HPDE6-E6E7 (cell line): ENCODE results near the gene KRT8.

Experiments
- DNase-seq: peaks from one replicate; pipeline ENCODE4 v3.0.0; 2011; ENCODE audit warnings: missing footprints; ENCODE audit errors: extremely low spot score

Gene KRT8

DNA sequence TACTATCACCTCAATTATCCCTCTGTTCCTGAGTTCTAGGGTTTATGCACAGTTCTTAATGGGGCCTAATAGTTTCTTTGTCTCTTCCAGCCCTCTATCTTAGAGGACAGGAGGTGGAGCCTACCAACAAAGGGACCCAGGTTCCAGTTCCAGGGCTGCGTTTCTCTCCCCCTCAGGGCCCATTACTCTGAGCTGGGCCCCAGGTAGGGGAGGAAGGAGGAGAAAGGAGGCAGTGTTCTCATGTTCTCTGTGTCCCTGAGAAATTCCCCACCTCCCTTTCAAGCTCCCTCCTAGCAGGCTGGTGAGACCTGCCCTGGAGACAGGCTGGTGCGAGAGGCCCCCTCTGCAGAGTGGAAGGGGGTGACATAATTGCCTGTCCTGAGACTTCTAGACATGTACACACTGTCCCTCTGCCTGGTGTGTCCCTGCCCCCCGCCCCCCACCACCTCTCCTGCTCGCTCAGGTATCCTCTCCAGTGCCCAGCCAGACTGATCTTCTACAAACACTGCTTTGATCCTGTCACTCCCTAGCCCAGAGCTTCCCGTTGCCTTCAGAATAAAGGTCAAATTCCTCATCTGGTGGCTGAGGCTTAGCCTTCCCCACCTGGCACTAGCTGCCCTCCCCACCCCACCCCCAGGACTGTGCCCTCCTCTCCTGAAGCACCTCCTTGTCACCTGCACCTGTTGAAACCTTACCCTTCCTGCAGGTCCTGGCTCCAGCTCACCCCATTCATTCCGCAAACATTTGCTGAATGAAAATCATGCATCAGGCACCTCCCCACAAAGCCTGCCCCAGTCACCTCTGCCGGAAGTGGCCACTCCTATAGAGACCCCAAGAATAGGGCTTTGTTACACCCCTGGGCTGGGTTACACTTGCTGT lies 21.1 kb upstream of the KRT8 start:
- DNase-seq: peak; percentile 37

DNA sequence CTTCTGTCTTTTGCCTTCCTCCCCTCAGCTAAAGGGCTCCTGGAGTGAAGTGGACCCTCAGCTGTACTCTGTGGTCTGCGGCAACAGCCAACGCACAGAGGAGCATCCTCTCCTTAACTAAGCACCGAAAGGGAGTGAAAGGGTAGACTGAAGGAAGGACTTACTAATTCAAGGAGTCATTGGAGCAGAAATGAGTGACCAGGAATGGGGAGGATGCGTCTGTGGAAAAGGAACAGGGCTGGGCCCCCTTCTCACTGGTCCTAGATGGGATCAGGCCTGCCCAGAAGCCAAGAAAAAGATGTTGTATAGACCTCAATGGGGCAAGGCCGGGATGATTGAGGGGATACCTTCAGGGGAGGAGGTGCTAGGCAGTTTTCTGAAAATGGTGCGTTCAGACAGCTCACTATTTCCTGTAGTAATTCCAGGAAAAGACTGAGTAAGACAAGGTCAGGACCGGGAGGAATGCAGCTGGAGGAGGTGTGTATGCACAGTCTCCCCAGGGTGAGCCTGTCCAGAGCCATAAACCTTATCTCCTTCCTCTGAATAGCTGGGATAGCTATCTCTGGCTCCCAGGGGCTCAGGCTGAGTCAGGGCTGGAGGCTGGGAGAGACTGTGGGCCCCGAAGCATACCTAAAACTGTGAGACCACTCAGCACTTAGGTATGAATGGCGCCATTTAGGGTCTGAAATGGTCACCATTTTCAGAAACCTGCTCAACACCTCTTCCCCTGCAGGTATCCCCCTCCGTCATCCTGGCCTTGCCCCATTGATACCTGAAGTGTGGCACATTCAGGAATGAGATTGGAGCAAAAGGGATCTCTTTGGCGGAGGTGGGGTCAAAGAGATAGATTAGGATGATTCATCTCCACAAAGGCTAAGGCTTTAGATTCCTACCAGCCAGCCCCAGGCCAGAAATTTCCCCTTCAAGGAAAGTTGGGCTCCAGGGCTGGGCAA lies 20.2 kb upstream of the KRT8 start:
- DNase-seq: peak; percentile 56

DNA sequence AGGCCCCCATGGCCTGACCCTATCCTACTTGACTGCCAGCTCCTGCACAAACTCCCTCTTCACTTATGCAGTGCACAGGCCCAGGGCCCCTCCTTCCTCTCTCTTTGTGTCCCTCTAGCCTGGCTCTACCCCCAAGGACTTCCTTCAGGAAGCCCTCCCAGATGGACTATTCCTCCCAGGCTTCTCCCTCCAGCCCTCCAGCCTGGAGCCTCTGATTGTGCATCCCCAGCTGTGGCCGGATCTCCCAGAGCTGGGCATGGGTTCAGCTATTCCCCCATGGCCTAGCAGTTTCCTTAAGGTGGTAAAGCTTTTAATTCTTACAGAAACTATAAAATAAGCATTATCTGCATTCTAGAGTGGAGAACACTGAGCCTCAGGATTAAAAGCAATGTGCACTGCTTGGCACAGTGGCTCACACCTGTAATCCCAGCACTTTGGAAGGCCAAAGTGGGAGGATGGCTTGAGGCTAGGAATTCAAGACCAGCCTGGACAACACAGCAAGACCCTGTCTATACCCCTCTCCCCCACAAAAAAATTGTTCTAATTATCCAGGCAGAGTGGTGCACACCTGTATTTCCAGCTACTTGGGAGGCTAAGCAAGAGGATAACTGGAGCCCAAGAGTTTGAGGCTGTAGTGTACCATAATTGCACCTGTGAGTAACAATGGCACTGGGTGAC lies 16.8 kb upstream of the KRT8 start:
- DNase-seq: no peak

DNA sequence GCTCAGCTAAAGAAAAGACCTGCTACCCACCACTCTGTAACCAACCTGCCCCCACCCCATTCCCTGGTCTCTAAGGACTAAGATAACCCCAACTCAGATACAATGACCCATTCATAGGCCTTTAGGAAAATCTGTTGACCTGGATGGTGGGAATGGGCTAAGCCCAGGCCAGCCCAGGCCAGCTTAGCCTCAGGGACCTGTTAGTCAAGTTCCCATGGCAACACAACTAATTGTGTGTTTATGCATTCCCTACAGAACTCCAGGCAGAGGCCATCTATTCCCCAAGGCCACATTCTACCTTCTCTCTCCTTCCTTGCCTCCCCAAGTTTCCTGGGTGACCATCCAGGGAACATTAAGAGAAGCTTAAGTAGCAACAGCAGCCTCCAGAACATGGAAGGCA lies 16.1 kb upstream of the KRT8 start:
- DNase-seq: no peak

DNA sequence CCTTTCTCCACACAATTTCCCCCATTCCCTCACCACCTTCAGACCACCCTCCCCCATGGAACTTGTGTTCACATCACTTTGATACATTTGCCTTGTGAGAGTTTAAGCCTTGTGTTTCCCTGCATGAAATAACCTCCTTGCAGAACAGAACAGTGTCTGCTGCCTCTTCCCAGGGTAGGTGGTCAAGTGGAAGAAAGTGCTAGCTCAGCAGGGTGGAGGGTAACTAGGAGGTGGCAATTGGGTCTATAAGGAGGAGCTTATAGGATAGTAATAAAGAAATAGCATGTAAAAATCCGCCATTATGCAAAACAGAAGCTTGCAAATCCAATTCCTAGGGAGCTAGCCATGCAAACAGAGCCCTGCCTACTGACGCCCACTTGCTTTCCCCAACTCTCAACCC lies 13.9 kb upstream of the KRT8 start:
- DNase-seq: no peak

DNA sequence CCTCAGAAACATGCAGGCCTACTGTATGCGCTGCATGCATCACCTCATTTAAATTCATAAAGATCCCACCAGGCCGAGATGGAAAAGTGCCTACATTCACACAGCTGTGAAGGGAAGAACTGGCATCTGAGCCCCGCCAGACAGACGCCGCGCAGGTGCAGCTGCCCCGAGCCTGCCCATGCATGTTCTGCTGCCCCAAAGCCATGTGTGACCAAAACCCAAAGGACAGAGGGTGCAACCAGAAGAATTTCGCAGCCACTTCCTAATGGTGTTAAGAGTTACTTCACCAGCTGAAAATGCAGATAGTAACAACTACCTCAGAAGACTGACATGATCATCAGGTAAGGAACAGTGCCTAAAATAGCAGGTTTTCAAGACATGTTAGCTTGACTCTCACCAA lies 13.5 kb upstream of the KRT8 start:
- no peak for DNase-seq

DNA sequence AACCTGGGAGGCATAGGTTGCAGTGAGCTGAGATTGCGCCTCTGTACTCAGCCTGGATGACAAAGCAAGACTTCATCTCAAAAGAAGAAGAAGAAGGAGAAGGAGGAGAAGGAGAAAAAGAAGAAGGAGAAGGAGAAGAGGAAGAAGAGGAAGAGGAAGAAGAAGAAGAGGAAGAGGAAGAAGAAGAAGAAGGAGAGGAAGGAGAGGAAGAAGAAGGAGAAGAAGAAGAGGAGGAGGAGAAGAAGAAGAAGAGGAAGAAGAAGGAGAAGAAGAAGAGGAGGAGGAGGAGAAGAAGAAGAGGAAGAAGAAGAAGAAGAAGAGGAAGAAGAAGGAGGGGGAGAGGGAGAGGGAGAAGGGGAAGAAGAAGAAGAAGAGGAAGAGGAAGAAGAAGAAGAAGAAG lies 12.9 kb upstream of the KRT8 start:
- DNase-seq: no peak

DNA sequence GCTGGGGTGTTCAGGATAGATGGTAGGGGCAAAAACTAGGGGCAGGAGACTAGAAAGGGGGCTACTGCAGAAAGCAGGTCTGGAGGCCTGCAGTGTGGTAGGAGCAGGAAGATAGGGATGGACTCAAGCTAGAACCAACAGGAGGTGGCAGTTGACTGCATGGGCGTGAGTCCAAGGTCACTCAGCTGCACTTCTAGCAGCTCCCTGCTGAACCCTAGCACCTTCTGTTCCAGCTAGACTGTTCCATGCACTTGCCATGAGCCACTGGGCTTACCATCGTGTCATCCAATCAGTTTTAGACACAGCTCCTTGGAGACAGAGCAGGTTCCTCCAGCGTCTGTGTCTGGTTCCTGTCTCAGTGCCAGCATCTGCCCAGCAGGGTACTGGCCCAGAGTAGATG lies 11.3 kb upstream of the KRT8 start:
- no peak for DNase-seq

DNA sequence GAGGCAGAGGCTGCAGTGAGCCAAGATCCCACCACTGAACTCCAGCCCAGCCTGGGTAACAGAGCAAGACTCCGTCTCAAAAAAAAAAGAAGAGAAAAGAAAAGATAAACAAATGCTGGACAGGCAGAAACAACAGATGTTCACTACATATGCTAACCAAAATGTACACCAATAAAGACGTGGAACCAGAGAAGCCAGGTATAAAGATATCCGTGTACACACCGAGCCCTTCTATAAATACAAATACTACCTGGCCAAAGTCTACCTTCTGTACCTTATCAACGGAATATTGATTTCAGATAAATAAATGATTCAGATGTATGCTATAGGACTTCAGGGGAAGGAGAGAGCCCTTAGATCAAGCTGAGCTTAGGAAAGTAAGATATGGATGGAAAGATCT lies 10.8 kb upstream of the KRT8 start:
- no peak for DNase-seq

DNA sequence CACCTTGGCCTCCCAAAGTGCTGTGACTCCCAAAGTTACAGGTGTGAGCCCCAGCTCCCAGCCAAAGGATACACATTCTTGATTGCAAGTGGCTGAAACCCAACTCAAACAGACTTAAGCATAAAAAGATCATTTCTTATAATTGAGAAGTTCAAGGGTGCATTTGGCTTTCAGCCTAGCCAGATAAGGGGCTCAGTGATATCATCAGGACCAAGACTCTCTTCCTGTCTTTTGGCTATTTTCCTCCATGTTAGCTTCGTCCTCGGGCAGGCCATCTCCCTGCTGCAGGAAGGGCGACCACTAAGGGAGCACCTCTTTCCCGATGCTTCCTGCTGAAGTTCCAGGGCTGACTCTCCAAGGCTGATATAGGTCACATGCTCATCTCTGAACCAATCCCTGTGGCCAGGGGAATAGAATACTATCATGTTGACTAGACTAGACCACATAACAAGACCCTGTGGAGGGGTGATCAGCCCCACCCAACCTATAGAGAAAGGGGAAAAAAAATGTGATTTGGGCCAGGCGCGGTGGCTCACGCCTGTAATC lies 9.8 kb upstream of the KRT8 start:
- DNase-seq: no peak

DNA sequence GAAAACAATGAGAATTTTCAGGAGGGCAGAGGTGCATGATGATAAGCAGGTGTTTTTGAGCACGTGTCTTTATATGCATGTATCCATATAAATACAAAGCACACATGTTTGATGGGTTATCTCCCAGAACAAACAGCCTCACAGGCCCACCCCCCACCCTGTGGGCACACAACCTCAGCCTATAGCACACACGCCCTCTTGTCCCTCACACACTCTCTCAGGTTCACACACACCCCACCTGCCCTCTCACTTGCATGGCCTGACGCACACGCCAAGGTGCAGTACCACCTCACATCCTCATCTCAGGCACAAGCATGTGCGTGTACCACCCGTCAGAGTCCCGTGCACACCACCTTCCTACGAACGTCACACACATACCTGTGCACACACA lies 8.6 kb upstream of the KRT8 start:
- no peak for DNase-seq

DNA sequence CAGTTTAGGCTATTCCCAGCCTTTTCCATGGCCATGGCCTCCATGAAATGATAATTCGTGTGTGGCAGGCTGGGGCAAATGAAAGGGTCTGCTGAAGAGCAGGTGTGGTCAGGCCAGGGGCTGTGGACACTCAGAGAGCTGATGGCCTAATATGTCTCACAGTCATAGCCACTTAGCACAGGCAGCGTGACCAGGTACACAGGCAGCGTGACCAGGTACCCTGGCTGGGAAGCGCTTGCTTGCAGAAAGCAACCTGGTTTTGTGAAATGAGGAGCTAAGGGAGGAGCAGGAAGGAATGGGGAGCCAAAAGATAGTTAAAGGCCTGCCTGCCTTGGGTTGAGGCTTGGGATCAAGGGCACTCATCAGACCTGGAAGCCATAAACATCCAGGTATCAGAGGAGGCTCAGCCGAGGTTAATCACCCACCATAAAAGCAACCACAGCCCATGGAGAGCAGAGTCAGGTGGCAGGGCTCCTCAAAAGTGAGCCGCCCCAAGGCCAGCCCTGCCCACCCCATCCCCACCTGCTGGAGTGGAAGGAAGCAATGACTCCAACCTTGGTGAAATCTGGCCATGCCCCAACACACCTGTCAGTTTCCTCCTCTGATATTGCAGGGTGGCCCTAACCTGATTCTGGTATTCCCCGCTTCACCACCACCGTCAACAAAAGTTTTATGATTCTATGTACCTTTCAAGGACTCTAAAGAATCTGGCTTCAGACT lies 8.0 kb upstream of the KRT8 start:
- DNase-seq: no peak

DNA sequence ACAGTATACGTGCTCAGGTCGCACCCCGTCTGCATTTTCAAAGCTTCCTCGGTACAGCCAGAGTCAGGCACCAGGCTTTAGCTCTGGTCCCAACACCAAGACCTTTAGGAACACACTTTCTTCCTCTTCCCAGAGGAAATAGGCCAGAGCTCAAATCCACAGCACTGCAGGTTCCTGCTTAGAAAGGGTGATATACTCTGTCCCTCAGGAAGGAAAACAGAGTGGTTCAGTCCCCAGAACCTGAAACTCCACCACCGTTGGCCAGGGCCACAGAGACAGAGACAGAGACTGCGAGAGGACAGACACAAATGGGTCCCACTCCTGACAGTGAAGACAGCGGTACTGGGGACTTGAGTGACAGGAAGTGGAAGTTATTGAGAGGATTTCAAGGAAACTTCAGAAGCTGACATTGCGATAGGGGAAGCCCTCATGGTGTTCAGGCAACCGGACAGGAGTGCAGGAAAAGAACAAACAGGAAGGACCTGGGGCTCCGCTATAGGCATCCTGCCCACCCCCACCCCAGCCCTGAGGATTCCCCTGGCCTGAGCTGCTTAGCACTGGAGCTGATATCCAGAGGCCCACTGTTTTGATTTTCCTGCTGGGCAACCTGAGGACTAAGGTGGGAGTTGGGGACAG lies 5.5 kb upstream of the KRT8 start:
- DNase-seq: no peak

DNA sequence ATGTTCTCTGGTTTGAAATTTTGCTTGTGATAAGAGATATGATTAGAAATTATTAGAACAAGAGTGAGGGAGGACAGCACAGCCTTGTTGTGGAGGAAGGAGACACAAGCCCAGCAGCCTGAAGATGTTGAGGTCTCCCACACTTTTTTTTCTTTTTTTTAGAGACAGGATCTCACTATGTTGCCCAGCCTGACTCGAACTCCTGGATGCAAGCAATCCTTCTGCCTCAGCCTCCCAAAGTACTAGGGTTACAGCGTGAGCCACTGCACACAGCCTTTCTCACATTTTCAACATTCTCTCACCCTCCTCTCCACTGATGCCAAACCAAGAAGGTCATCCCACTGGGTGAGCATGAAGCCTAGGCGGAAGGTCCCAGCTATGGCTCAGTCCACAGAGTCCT lies 4.9 kb upstream of the KRT8 start:
- no peak for DNase-seq

DNA sequence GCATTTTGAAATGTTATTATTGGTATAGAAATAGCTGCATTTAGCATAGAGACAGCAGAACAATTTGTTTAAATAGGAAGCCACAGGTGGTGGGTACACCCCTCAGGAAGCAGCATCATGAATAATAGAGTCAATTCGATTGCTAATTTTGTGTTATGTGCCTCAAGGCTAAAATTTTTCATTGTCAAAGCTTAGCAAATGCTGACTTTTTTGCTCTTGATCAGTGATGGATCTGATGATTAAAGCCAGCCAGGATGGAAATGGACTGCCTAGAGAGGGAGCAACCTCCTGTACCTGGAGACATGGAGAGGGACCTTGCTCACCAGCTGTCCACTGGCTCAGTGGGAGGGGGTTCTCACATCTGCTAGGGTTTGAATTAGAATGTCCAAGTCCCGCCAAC lies 4.5 kb upstream of the KRT8 start:
- no peak for DNase-seq

DNA sequence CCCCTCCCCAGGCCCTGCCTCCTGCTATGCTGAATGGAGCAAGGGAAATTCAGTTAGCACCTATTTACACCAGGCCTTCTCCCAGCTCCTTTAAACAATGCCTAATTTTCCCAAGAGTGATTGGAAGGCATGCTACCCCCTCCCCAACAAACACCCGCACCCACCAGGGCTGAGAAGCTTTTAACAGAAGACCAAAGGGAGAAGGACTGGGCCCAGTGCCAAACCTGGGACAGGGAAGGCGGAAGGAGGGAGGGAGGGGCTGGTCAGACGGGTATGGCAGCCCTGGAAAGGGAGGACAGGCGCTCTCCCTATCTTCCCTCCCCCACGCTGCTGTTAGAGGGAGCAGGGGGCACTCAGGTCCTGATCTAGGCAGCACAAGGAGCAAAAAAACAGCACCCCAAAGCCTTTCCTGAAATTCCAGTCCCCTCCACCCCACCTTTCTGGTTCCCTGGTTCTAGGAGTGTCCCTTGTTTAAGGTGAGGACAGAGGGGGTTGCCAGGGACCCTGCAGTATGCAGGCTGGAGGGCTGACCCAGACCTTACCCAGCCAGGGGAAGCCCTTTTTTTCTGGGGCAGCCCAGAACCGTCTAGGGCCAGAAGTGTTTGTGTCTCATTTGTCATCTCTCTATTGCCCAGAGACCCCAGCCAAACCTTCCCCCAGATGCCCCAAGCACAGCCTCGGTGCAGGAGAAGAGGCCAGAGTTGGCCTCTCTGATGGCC lies 2.4 kb upstream of the KRT8 start:
- peak; percentile 63 for DNase-seq

DNA sequence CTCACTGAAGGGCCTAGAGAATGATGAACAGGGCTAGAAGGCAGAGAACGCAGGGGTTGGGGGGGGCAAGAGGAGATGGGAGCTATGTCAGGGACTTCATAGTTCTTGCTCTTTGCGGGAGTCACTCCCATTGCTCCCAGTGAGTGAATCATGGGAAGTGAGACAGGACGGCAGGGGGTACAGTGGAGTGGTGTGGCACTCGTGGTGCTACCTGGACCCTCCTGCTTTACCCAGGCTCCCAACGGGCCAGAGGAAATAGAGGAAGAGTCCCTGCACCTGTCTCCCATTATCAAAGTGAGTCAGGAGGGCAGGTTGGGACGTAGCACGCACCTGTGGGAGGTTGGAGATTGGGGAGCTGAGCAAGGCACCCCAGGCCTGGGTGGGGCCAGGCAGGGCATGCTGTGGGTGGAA lies 1.3 kb upstream of the KRT8 start:
- peak; percentile 65 for DNase-seq

DNA sequence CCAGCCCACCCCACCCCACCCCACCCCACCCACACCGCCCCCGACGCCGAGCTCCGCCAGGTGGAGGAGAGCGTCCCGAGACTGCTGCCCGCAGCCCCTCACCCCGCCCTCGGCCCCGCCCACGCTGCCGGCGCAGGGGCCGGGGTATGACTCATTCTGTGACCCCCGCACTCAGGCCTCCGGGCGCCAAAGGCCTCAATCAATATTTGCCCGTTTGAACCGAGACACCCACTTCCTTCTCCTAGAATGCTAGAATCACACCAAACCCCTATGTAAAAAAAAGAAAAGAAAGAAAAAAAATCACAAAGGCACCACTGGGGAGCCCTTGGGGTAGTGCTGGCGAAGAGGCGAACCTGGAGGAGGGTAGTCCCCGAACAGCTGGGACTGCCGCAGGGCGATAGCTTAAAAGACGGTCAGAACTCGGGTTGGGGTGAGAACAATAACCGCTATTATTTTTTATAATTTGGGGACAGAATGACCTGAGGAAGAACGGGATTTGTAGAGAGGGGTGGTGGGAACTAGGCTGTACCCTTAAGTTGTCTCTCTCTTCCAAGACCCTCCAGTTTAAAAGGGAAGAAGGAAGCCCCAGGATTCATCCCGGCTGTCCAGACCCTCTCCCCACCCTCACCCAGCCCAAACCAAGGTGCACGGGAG lies 894 bp downstream of the KRT8 start:
- DNase-seq: peak; percentile 39

DNA sequence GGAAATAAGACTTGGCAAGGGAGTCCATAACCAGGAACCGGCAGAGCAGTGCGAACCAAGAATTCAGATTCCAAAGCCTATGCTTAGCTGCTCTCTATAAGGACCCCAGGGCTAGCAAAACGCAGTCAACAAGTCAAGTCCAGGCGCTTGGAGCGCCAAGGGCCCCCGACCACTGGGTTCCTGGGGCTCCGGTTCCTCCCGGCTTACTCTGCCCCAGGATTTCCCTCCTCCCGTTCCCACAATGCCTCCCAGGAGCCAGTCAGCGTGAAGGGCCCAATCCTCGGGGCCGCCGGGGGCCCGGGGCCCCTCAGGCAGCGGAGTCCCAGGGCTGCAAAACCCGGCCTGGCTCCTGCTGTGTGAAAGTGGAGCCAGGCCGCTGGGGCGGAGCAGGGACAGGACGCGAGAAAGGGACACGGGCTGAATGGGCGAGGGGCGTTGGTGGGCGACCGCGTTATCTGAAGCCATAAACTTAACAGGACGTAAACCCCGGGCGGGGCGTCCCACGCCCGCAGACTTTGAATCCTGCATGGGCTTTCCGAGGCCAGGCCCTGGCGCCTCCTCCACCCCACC lies 1.5 kb downstream of the KRT8 start:
- peak; percentile 21 for DNase-seq
